ENCODE measurements around the gene LHX5.

DNA sequence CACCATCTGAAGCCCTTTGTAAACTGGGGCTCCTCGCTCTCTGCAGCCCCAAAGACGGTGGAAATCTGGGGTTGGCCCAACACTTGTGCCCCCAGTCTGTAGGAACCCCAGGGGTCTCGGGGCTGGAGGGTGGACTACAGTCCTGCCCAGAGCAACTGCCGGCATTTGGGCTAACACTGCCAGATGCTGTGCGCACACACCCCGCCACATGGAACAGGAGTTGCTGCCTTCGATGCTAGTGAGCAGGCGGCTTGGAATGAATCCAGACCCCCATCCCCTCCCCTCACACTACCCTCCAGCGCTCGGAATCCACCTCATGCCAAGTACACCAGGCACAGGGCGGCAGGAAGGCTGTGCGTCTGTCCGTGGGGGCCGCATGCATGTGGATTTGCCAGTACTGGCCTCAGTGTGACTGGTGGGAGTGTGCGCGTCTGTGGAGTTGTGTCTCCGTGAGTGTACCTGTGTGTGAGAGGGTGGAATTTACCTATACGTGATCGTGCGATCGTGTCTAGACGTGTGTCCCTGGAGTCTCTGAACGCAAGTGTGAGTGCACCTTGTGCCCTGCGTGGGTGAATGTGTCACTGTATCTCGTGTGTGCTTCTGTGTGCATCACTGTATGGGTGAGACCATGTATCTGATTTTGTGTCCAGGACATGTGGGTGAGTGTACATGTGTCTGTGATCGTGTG lies 5.1 kb downstream of the LHX5 start:
- TF ChIP-seq CTCF (conservative IDR thresholded peaks at IDR 0.05; ENCODE audit: low read depth, low read length): no peak
- TF ChIP-seq EZH2 (IDR thresholded peaks at IDR 0.05; ENCODE audit: borderline replicate concordance, low read depth, low read length, poor library complexity, severe bottlenecking): no peak
